Subcutaneous abdominal adipose tissue (tissue), 5 donors: ENCODE measurements around the gene MEX3D.

Source experiments
- H3K27ac ChIP-seq: one replicate; pipeline ENCODE4 v1.7.0; 2013; ENCODE audit warnings: low read depth, mild to moderate bottlenecking, inconsistent platforms, low read length, moderate library complexity
- H3K27me3 ChIP-seq, 5 donors: one replicate each; pipeline ENCODE4 v1.7.0; 2013; ENCODE audit warnings: low read length in 5 of 5, inconsistent platforms in 1 of 5; ENCODE audit not compliant: control insufficient read depth in 5 of 5, insufficient read depth in 4 of 5
- H3K36me3 ChIP-seq, 5 donors: one replicate each; pipeline ENCODE4 v1.7.0; 2013; ENCODE audit warnings: low read length in 5 of 5; ENCODE audit not compliant: control insufficient read depth in 5 of 5, insufficient read depth in 5 of 5
- H3K4me1 ChIP-seq, 5 donors: one replicate each; pipeline ENCODE4 v1.7.0; 2013; ENCODE audit warnings: low read length in 5 of 5, mild to moderate bottlenecking in 3 of 5, moderate library complexity in 1 of 5; ENCODE audit not compliant: control insufficient read depth in 5 of 5, insufficient read depth in 5 of 5
- H3K4me3 ChIP-seq, 5 donors: one replicate each; pipeline ENCODE4 v1.7.0; 2013; ENCODE audit warnings: low read length in 5 of 5, low read depth in 1 of 5
- H3K9ac ChIP-seq, 5 donors: one replicate each; pipeline ENCODE4 v1.7.0; 2013; ENCODE audit warnings: low read length in 5 of 5, mild to moderate bottlenecking in 4 of 5, moderate library complexity in 3 of 5
- H3K9me3 ChIP-seq, 5 donors: one replicate each; pipeline ENCODE4 v1.7.0; 2013; ENCODE audit warnings: low read length in 5 of 5; ENCODE audit not compliant: control insufficient read depth in 5 of 5
- donor health status: healthy.
- donor health status: healthy.
- donor health status: healthy.
- donor health status: healthy.
- donor health status: healthy.

MEX3D gene

GRCh38 chr19:1574354-1575136 lies 6.4 kb upstream of the MEX3D start:
- H3K4me3 ChIP-seq = no peak overlapping the region
- H3K27me3 ChIP-seq = no peaks in the 10 kb centered on the region
- no peak overlapping the region for H3K27ac ChIP-seq
- H3K36me3 ChIP-seq = peaks cover 0 to 33% (median 26%) of the 10 kb centered on the region in 5 donors
- no peaks in the 10 kb centered on the region for H3K9me3 ChIP-seq
- no peaks in the 10 kb centered on the region for H3K4me1 ChIP-seq
- no peak overlapping the region for H3K9ac ChIP-seq

- no peak overlapping the region for H3K27ac ChIP-seq
- H3K36me3 ChIP-seq = peaks cover 0 to 20% (median 15%) of the 10 kb centered on the region in 5 donors
- no peak overlapping the region for H3K9ac ChIP-seq
- no peaks in the 10 kb centered on the region for H3K9me3 ChIP-seq
- H3K4me1 ChIP-seq = peaks cover 0 to 6% (median 5%) of the 10 kb centered on the region in 5 donors
- no peak overlapping the region for H3K4me3 ChIP-seq
- H3K27me3 ChIP-seq = no peaks in the 10 kb centered on the region
These were observed 4.7 kb upstream of the MEX3D start for GRCh38 chr19:1572795-1573194.

- Histone ChIP-seq H3K4me3 (no peak overlapping the region), H3K27ac (no peak overlapping the region), H3K27me3 (no peaks in the 10 kb centered on the region), H3K9me3 (no peaks in the 10 kb centered on the region), H3K36me3 (peaks cover 0 to 5% (median under 1%) of the 10 kb centered on the region in 5 donors), H3K9ac (no peak overlapping the region), H3K4me1 (peaks cover 0 to 13% (median 6%) of the 10 kb centered on the region in 5 donors)
These were observed 3.2 kb upstream of the MEX3D start for GRCh38 chr19:1571358-1571757.

- H3K36me3 ChIP-seq = peaks cover 0 to under 1% (median 0%) of the 10 kb centered on the region in 5 donors
- H3K9me3 ChIP-seq = no peaks in the 10 kb centered on the region
These were observed 2.7 kb upstream of the MEX3D start for GRCh38 chr19:1570836-1571235.

GRCh38 chr19:1569997-1570396 lies 1.9 kb upstream of the MEX3D start:
- Histone ChIP-seq H3K27ac (no peak overlapping the region), H3K4me3 (no peak overlapping the region), H3K9ac (no peak overlapping the region), H3K4me1 (peaks cover 0 to 20% (median 15%) of the 10 kb centered on the region in 5 donors), H3K27me3 (no peaks in the 10 kb centered on the region), H3K9me3 (no peaks in the 10 kb centered on the region), H3K36me3 (no peaks in the 10 kb centered on the region)

More at GRCh38 chr19:1570836-1571235, 2.7 kb upstream of the MEX3D start:
- Histone ChIP-seq H3K9ac (no peak overlapping the region), H3K4me3 (no peak overlapping the region), H3K4me1 (peaks cover 0 to 19% (median 11%) of the 10 kb centered on the region in 5 donors), H3K27me3 (no peaks in the 10 kb centered on the region), H3K27ac (no peak overlapping the region)

- Histone ChIP-seq H3K4me1 (peaks cover 0 to 20% (median 15%) of the 10 kb centered on the region in 5 donors), H3K4me3 (no peak overlapping the region), H3K36me3 (no peaks in the 10 kb centered on the region), H3K27ac (no peak overlapping the region), H3K9me3 (no peaks in the 10 kb centered on the region), H3K9ac (no peak overlapping the region), H3K27me3 (no peaks in the 10 kb centered on the region)
These were observed 287 bp downstream of the MEX3D start for GRCh38 chr19:1567848-1568227.

- Histone ChIP-seq H3K27ac (no peak overlapping the region), H3K27me3 (no peaks in the 10 kb centered on the region), H3K4me3 (peak overlapping the region in 4 of 5 donors; percentile 69 to 77 (median 70)), H3K9me3 (no peaks in the 10 kb centered on the region), H3K9ac (peak overlapping the region in 2 of 5 donors; percentile 51 to 62), H3K4me1 (peaks cover 0 to 20% (median 15%) of the 10 kb centered on the region in 5 donors), H3K36me3 (no peaks in the 10 kb centered on the region)
These were observed 843 bp downstream of the MEX3D start for GRCh38 chr19:1567116-1567847.

GRCh38 chr19:1566392-1567115 lies 1.6 kb downstream of the MEX3D start:
- Histone ChIP-seq H3K9ac (peak overlapping the region in 4 of 5 donors; percentile 42 to 68 (median 56)), H3K27ac (no peak overlapping the region), H3K9me3 (no peaks in the 10 kb centered on the region), H3K36me3 (no peaks in the 10 kb centered on the region), H3K27me3 (no peaks in the 10 kb centered on the region), H3K4me3 (peak overlapping the region in 4 of 5 donors; percentile 69 to 77 (median 70)), H3K4me1 (peaks cover 0 to 20% (median 15%) of the 10 kb centered on the region in 5 donors)

GRCh38 chr19:1563251-1563650 lies 4.9 kb downstream of the MEX3D start:
- Histone ChIP-seq H3K4me3 (no peak overlapping the region), H3K36me3 (no peaks in the 10 kb centered on the region), H3K27me3 (no peaks in the 10 kb centered on the region), H3K4me1 (peaks cover 0 to 28% (median 23%) of the 10 kb centered on the region in 5 donors), H3K9ac (no peak overlapping the region), H3K9me3 (no peaks in the 10 kb centered on the region), H3K27ac (no peak overlapping the region)
